NCI-H1092 treated with DMSO at 0.1 percent for 48 hours (cell line): ENCODE results near the gene GRIP1.
A peak's percentile ranks its signal among the peaks of the same experiment; 100 is the strongest.

Experiments
- DNase-seq: peaks from one replicate; lab custom pipeline; 2025; lab: John Stamatoyannopoulos, UW

Gene GRIP1

GRCh38 chr12:66447643-66448042 lies 231.2 kb downstream of the GRIP1 start:
- DNase-seq = no peak

GRCh38 chr12:66446276-66446675 lies 232.6 kb downstream of the GRIP1 start:
- no peak for DNase-seq

DNA sequence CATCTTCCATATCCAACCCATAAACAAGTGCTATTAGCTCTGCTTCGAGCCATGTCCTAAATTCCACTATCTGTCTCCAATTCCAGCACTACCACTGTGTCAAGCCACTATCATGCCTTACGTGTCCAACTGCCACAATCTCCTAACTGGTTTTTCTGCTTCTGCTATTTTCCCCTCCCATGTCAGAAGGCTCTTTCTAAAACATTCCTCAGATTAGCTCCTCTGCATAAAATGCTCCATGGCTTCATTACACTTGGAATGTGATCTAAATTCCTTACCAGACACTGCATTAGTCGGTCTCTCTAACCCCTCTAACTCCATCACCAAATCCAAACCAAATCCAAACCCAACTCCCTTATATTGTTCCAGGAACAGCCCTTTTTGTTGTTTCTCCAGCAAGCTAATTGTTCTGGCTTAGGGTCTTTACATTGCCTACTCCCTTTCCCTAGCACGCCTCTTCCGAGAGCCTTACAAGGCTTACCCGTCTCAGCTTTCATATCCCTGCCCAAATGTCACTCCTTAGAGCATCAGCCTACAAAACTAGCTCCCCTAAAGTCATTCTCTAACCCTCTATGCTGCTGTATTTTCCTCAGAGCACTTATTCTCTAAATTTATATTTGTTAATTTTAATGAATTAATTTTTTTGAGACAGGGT lies 236.8 kb downstream of the GRIP1 start:
- no peak for DNase-seq

DNA sequence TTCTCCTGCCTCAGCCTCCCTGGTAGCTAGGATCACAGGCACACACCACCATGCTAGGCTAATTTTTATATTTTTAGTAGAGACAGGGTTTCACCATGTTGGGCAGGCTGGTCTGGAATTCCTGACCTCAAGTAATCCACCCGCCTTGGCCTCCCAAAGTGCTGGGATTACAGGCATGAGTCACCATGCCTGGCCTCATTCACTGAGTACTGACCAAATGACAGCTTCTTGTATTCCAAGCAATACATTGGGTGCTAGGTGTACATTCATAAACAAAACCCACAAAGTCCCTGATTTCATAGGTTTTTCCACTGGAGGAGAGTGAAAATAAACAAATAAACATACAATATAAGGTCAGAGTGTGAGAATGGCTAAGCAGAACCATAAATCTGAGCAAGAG lies 240.3 kb downstream of the GRIP1 start:
- DNase-seq = no peak

DNA sequence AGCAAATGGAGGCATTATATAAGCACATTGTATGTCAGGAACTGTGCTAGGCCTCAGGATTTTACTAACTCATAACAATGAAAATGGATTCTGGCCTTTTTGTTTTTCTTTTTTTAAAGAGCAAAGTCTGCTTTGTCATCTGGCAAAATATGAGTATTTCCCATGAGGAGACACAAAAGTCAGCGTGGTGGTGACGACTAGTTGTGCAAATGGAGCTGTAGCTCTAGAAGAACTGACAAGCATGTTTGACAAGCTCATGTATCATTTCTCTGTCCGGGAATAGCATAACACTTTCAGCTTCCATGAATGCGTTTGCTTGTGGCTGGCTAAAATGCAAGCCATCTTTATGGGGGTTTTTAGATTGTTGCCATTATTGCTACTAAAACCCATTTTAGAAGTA lies 248.8 kb downstream of the GRIP1 start:
- DNase-seq = no peak

DNA sequence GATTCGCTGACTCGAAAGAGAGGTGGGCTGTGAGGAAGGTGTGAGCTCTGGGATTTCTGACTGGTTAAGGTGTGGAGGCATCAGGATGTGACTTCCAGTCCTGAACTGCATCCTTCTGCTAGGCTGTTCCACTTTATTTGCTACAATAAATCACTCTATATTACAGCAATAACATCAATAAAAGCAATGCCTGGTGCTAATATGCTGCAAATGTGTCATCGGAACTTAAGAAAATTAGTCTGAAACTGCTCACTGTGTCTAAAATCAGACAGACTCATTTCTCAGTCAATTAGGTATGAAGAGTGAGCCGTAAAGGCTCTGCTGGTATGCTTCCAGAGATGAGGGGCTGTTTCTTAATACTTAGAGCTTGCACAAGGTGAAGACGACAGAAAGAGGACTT lies 250.0 kb downstream of the GRIP1 start:
- DNase-seq = no peak

- no peak for DNase-seq
Observed at GRCh38 chr12:66428261-66428660, 250.6 kb downstream of the GRIP1 start.

- no peak for DNase-seq
Observed at GRCh38 chr12:66426696-66427095, 252.2 kb downstream of the GRIP1 start.

GRCh38 chr12:66423266-66423665 lies 255.6 kb downstream of the GRIP1 start:
- no peak for DNase-seq

DNA sequence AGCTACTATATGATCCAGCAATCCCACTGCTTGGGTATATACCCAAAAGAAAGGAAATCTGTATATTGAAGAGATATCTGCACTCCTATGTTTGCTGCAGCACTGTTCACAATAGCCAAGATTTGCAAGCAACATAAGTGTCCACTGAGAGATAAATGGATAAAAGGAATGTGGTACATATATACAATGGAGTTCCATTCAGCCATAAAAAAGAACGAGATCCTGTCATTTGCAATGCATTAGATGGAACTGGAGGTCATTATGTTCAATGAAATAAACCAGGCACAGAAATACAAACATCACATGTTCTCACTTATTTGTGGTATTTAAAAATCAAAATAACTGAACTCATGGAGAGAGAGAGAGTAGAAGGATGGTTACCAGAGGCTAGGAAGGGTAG lies 260.0 kb downstream of the GRIP1 start:
- no peak for DNase-seq

- no peak for DNase-seq
Observed at GRCh38 chr12:66417217-66417616, 261.7 kb downstream of the GRIP1 start.

- DNase-seq = peak; percentile 6
Observed at GRCh38 chr12:66409195-66409871, 269.5 kb downstream of the GRIP1 start.

GRCh38 chr12:66405395-66405794 lies 273.5 kb downstream of the GRIP1 start:
- DNase-seq = no peak

GRCh38 chr12:66403746-66404145 lies 275.1 kb downstream of the GRIP1 start:
- peak; percentile 18 for DNase-seq

DNA sequence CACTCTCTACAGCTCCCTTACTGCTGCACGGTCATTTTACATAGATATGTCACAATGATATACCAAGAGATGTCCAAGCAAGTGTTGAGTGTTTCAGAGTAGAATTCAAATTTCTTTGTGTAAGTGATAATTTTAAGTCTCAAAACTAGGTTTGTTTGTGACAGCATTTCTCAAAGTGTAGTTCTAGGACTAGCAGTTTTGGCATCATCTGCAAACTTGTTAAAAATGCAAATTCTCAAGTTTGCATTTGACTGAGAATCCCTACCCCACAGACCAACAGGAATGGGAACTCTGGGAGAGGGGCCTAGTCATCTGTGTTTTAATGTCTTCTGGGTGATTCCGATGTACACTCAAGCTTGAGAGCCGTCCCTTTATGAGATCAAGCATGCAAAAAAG lies 279.0 kb downstream of the GRIP1 start:
- DNase-seq = no peak

DNA sequence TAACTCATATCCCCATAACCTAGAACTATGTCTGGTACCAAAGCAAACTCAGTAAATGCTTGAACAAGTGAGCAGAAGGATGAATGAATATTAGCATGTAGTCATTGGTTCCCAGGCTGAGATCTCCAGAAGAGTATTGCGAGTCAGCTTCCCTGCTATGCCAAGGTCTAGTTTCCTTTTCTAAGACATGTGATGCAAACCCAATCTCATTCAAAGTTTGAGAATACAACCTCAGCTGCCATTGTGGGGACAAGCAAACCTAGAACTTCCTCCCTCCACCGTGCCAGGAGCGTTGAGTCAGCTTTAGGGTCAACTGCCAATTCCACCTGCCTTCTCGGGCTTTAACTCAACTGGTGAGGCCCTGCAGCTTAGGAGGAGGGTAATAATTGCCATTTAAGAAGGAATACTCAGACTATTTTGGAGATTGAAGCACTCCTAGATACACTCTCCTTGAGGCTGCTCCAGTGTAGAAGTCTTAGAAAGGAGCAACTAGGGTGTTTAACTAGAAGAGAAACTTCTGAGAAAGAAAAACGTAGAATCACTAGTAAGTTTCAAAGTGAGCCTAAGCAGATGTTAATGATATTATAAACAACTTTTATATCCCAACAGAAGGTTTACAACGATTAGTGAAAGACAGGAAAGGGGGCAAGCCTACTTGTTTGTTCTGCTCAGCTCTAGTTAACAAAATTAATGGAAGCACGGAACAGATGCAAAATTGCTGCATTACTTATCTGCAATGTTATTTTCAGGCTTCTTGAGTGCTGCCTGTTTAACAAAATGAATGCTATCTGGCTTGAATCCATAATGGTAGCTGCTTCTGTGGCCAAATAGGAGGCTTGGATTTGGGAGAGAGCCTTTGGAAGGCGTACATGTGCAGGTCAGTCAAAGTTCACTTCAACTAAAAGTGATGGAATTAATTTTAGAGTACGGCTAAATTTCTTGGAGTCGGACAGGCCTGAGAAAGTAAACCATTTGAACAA lies 279.7 kb downstream of the GRIP1 start:
- no peak for DNase-seq

DNA sequence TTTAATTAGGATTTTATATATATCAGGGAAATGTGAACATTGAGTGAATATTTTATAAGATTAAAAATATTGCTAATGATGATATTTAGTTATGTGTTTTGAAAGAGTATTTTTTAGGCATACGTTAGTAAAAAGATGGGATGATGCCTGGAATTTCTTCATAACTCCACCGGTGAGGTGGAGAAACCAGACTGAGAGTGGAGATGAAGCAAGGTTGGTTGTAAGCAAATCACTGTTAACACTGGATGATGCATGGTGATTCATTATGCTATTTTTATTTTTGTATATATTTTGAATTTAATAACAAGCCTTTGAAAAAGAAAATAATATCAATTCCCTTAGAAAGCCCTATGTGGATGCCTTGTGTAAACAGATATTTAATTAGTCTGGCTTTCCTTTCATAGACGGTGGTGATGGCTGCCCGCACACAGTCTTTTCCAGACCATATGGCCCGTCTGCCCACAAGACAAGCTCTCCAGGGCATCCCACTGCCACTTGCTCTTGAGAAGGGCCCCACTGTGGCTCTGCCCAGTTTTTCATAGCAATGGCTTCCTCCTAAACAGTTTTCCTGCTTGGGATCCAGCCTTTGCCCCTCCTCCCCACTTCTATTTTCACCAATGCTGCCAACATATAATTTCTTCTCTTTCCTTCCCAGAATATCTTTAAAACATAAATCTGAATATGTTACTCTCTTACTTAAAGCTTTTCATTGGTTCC lies 281.1 kb downstream of the GRIP1 start:
- no peak for DNase-seq

GRCh38 chr12:66393890-66394289 lies 285.0 kb downstream of the GRIP1 start:
- DNase-seq = no peak

GRCh38 chr12:66392266-66392915 lies 286.5 kb downstream of the GRIP1 start:
- no peak for DNase-seq

GRCh38 chr12:66388517-66388916 lies 290.4 kb downstream of the GRIP1 start:
- DNase-seq = no peak

DNA sequence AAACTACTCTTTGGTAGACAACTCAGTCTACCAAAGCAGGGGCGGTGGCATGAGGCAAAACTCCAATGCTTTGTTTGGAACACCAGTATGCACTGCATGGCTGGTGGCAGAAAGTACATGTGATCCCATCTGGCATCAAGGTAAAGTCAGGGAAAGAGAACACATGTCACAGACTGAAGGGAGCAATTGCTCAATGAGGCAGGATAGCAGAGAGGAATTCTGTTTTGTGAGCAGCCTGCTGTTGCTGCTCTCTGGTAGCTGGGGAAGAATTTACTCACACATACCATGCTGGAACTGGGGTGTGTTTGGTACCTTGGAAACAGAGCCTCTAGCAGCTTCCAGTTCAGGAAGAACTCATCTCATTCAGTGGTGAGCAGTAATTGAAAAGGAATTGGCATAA lies 291.8 kb downstream of the GRIP1 start:
- DNase-seq = no peak
